Measurements from ENCODE around the gene AP3M1.
A peak's percentile ranks its signal among the peaks of the same experiment; 100 is the strongest.
"Not testable (repeated sequence)": the region's sequence is repeated elsewhere in the genome, so short reads cannot be mapped to it uniquely, and the experiment has no call there.

Gene AP3M1

GRCh38 chr10:74163319-74164068 is 12.9 kb upstream of the AP3M1 start:
- DNase-seq, result no peak

DNA sequence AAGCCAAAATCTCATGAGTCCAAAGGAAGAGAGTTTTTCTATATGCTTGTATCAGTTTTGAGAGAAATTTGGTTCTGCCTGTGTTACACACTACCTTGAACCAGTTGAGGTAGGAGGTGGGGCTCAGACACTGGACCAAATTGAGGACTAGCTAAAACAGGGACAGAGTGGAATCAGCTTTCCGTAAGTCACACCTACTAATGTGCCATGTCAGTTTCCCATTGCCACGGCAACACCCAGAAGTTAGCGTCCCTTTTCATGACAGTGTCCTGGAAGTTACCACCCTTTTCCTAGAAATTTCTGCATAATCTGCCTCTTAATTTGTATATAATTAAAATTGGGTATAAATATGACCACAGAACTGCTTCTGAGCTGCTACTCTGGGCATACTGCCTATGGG is 9.4 kb upstream of the AP3M1 start:
- no peak for DNase-seq

DNA sequence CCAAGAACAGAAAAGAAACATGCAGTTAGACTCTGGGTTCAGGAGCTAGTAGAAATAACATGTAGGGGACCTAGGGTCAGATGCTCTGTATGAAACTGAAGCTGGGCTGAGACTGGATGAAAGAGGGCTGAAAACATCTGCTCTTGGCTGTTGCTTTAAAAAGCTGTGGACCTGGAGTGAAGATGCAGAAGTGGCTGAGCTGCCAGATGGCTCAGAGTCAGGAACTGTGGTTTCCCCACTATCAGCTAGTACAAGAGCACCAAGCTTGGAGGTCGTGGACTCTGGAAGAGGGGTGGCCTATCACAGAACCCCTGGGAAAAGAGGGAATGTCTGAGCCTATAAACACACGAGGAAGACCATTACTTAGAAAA is 6.3 kb upstream of the AP3M1 start:
- no peak for DNase-seq

DNA sequence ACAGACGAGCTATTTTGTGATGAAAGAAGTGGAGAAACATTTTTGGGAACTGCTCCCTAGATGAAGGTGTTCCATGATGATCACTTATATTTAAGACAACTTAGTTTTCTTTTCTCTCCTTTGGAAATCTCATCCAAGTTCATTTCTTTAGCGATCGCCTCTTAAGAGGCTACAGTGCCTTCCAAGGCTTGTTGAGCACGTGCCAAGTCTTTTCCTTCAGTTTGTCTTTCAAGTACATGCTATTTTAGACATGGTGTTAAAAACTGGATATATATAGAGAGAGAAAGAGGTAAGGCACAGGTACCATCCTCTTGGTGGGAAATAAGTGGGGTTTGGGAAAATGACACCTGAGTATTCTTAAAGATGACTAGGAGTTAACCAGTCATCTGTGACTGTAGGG is 3.0 kb upstream of the AP3M1 start:
- DNase-seq, result no peak

GRCh38 chr10:74153123-74153522 is 2.5 kb upstream of the AP3M1 start:
- no peak for DNase-seq

DNA sequence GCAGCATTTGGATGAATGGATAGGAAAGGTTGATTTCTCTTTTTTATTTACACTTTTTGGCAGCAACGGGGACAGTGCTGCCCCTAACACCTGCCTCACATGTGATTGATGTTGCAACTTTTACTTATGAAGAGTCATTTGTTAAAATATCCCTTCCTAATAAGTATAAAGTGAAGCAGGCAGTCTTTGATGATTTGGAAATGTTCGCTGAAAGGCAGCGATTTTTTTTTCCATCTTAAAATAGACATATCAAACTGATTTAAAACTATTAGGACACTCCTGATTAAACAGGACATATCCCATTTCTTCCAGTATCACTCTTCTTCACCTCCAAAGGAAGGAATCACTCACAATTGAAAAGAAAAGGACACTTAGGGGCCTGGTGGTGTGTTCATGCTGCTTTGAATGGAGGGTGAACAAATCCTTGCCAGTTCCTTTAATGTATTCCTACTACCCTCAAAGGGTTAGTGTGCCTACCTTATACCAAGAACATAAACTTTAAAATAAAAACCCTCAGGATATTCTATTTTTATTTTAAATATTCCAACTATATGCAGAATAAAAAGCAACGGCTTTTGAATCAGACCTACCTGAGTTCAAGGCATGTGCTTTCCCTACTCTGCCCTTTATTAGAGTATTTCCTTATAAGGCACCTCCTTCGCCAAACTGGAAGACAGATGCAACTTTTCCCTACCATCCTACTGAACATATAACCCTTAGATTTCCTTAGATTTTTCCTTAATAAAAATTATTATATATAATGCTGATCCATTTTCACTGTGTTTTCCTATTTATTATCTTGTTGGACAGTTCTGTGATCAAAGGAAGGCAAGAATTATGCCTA is 1.5 kb upstream of the AP3M1 start:
- no peak for DNase-seq

DNA sequence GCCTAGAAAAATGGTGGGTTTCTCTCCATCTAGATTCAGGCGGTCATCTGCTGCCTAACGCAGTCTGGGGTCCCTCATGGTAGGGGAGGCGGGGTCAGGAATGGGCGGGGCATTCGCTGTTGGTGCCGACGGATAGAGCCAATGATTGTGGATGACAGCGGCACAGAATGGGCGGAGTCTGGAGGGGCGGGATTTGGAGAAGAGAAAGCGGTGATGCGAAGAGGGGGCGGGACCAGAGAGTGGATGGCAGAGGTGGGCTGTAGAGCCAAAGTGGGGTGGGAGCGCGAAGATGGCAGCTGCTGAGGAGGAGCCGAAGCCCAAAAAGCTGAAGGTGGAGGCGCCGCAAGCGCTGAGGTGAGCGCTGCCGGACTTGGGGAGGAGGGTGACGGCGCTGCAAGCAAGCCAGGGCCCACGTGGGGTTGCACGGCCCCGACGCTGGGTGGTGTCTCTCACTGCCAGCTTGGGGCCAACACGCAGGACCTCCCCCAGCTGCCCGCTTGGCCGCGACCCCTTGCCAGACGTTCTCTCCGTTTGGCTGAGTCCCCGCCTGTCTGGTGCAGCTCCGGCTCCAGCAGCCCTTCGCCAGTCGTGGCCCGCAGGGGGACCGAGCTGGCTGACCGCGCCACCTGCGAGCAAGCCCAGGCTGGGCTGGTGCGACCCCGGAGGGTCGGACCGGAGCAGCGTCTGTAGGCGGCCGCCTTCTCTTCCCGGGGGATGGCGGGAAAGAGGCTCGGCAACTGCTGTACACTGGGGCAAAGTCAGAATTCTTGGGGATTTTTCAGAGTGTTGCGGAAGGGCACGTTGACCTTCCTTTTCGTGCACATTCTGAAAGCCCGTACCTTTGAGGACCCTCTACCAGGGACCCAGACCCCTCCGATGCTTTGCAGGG is 606 bp upstream of the AP3M1 start, which contains the start of gene ADK:
Gene ADK, plus strand, starts transcription at position 232 of the 889 bp plus-strand sequence. Its CDS starts 58 bp downstream, at position 290.
- DNase-seq, result peak; percentile 99

DNA sequence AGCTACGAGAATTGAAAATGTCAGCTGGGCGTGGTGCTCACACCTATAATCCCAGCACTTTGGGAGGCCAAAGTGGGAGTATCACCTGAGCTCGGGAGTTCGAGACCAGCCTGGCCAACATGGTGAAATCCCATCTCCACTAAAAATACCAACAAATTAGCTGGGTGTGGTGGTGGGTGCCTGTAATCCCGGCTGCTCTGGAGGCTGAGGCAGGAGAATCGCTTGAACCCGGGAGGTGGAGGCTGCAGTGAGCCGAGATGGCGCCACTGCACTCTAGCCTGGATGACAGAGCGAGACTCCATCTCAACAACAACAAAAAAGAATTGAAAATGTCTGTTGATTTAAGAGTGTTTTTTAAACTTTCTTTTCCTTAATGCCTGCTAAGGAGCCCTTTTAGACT is 3.6 kb downstream of the AP3M1 start:
- DNase-seq, result not testable (repeated sequence)

GRCh38 chr10:74145133-74145532 is 5.5 kb downstream of the AP3M1 start:
- DNase-seq, result no peak

GRCh38 chr10:74140553-74140952 is 10.1 kb downstream of the AP3M1 start:
- no peak for DNase-seq

GRCh38 chr10:74139981-74140380 is 10.6 kb downstream of the AP3M1 start:
- DNase-seq, result no peak

DNA sequence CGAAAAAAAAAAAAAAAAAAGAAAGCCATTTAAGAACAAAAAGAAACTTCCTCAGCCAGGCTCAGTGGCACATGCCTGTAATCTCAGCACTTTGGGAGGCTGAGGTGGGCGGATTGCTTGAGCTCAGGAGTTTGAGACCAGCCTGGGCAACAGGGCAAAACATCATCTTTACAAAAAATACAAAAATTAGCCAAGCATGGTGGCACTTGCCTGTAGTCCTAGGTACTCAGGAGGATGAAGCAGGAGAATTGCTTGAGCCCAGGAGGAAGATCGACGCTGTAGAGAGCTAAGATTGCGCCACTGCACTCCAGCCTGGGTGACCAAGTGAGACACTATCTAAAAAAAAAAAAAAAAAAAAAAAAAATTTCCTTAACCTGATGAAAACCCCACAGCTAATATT is 12.0 kb downstream of the AP3M1 start:
- DNase-seq, result not testable (repeated sequence)

DNA sequence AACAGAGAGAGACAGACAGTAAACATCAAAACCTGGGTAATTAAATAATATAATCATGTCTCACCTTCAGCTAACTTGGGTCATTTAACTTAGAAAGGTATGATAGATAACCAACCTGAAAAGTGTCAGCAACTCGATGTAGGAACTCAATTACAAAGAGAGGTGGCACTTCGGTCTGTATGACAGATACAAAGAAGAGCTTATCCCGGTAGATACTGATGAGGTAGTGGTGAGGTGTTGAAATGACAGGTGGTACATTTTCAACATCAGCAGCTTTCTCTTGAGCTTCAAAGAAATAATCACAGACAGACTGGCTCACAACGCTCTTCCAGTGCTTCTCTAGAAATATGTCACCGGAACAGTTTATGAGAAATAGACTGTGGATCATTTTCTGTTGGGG is 12.6 kb downstream of the AP3M1 start:
- DNase-seq, result no peak

DNA sequence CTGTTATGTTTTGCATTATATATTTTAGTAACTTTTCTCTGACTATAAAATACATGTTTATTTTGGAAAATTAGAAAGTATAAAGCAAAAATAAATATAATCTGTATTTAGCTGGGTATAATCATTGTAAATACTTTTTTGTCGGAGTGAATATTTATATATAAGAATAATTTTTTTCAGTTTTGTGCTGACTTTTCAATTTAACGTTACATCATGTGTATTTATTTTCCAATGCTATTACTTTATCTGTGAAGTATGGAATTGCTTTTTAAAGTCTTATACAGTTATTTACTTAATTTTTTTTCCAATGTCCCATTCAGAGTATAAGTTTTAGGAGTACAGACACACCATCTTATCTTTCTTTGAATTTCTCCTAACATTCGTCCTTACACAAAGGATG is 15.2 kb downstream of the AP3M1 start:
- DNase-seq, result no peak

GRCh38 chr10:74133923-74134820 is 16.5 kb downstream of the AP3M1 start:
- DNase-seq, result no peak

DNA sequence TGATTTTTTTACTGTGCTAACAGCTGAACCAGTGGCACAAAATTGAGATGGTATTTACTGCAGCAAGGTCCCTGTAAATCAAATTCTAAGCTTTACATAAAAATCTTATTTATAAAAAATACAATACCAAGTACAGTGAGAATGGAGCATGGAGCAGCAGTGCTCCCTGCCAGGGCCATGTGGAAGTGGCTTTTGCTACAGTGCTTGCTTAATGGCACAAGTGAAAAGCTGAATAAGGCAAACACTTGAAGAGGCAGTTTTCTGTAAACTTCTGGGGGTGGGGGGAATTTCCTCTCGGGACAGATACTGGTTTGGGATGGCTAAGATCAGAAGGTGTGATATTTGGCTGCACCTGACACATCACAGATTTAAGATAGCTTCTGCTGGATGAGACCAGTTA is 27.5 kb downstream of the AP3M1 start:
- no peak for DNase-seq

DNA sequence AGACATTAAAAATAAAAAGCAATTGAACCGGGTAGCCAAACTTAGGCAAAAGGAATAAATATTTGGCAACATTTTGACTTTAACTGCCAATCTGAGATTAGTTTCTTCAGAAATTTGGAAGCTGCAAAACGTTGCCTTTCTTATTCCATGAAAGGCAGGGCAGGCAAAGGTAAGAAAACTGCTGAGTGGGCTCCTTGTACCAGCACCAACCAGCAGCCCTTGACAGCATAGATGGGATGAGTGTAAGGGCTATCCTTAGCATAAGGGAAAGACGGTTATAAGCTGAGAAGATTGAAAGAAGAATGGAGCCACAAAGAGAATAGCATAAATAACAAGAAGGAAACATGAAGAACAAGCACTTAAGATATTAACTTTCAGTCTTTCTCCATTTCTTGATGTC is 28.6 kb downstream of the AP3M1 start:
- DNase-seq, result no peak

DNA sequence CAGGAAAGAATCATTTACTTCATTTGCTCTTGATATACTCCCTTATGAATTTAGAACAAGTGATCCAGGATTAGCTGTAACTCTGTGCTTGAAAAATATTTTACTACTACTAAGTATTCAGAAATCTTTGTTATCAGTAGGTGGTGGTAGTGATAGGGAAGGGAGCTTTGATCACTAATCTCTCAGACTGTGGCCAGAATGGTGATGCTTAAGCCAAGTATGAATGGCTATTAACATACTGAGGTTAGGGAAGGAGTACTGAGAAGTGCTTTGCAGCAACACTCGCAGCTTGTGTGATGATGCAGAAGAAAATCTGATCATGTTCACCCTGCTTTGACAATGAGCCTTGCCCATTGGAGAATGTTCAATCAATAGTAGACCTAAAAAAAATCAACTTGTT is 29.3 kb downstream of the AP3M1 start:
- DNase-seq, result no peak

GRCh38 chr10:74120911-74121310 is 29.7 kb downstream of the AP3M1 start:
- no peak for DNase-seq

DNA sequence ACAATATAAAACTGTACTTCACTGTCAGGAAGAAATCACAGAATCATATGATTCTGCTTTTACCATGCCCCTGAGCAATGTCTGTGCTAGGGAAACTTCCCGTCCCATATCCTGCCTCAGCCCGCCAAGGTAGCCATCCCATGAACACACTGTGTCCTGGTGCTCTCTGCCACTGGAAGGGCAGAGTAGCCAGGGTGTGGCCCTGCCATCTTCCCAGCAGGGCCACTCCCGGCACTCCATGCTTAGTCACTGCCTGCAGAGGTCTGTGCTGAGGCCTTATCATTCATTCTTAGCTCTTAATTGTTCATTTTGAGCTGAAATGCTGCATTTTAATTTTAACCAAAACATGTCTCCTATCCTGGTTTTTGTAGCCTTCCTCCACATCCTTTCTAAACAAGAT is 31.8 kb downstream of the AP3M1 start:
- DNase-seq, result no peak

DNA sequence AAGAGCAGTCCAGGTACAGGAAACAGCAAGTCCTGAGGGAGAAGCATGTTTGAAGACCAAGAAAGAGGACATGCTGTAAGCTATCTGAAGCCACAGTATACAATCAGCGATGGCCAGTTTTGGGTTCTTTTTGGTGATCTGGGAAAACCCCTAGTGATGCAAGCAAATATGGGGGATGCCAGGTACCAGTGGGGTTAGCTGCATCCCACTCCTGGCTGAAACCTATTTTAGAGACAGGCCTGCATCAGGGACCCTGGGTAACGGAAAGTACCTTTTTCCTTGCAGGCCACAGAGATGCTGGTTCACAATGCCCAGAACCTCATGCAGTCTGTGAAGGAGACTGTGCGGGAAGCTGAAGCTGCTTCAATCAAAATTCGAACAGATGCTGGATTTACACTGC is 32.9 kb downstream of the AP3M1 start:
- DNase-seq, result no peak

DNA sequence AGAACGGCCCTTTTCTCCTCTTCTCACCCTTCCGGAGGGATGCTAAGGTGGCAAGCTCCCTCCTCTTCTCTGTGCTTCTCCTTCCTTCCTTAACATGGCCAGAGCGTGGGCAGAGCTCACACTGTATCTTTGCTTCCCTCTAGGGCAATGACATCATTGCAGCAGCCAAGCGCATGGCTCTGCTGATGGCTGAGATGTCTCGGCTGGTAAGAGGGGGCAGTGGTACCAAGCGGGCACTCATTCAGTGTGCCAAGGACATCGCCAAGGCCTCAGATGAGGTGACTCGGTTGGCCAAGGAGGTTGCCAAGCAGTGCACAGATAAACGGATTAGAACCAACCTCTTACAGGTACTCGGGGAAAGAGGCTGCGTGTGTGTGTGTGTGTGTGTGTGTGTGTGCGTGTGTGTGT is 36.6 kb downstream of the AP3M1 start:
- DNase-seq, result no peak
